Measurements from ENCODE around the gene SLC2A9. TPM values are rescaled to one million over a fixed set of nuclear protein-coding genes. Genes with fewer than 3 reads are reported as not detected.
A peak's percentile ranks its signal among the peaks of the same experiment; 100 is the strongest.

SLC2A9 gene
- total RNA-seq, 4 donors from 2014 or later, result 0.19 to 0.89 (median 0.62) TPM

- in situ Hi-C loops (cut with MboI; ENCODE audit: low sequenced_read_pairs in 4 of 4), result no loop called here
- H3K27me3 ChIP-seq, result no peaks in the 10 kb centered on the region
- H3K27ac ChIP-seq, result no peak overlapping the region
- TF ChIP-seq CTCF (IDR thresholded peaks at IDR 0.05 in 4 of 5, conservative IDR thresholded peaks at IDR 0.05 in 1 of 5) (no peak), POLR2A (IDR thresholded peaks at IDR 0.05) (no peak)
- no peak overlapping the region for H3K4me3 ChIP-seq
- DNase-seq, result no peak
- ATAC-seq, result no peak
- intact Hi-C loops (cut with DNase I; ENCODE audit: low total_unique reads), result no loop called here
- H3K36me3 ChIP-seq, result no peaks in the 10 kb centered on the region
- H3K9me3 ChIP-seq, result no peaks in the 10 kb centered on the region
- peaks cover 0 to 4% of the 10 kb centered on the region in 2 donors for H3K4me1 ChIP-seq
These were observed 98.0 kb downstream of the SLC2A9 start for GRCh38 chr4:9923195-9923812.

GRCh38 chr4:9921326-9921725 lies 100.0 kb downstream of the SLC2A9 start:
- Histone ChIP-seq H3K36me3 (no peaks in the 10 kb centered on the region), H3K4me1 (peaks cover 3 to 11% of the 10 kb centered on the region in 2 donors), H3K4me3 (no peak overlapping the region), H3K27me3 (no peaks in the 10 kb centered on the region), H3K9me3 (no peaks in the 10 kb centered on the region), H3K27ac (no peak overlapping the region)
- TF ChIP-seq CTCF (IDR thresholded peaks at IDR 0.05 in 4 of 5, conservative IDR thresholded peaks at IDR 0.05 in 1 of 5) (no peak), POLR2A (IDR thresholded peaks at IDR 0.05) (no peak)
- intact Hi-C loops (cut with DNase I; ENCODE audit: low total_unique reads) (no loop called here), in situ Hi-C loops (cut with MboI; ENCODE audit: low sequenced_read_pairs in 4 of 4) (no loop called here)
- ATAC-seq (no peak), DNase-seq (no peak)

GRCh38 chr4:9920029-9920428 lies 101.3 kb downstream of the SLC2A9 start:
- Histone ChIP-seq H3K4me3 (no peak overlapping the region), H3K4me1 (peaks cover 3 to 12% of the 10 kb centered on the region in 2 donors), H3K36me3 (no peaks in the 10 kb centered on the region), H3K27me3 (no peaks in the 10 kb centered on the region), H3K27ac (no peak overlapping the region), H3K9me3 (no peaks in the 10 kb centered on the region)
- TF ChIP-seq POLR2A (IDR thresholded peaks at IDR 0.05), result no peak
- no peak for TF ChIP-seq CTCF (IDR thresholded peaks at IDR 0.05 in 4 of 5, conservative IDR thresholded peaks at IDR 0.05 in 1 of 5)
- DNase-seq (no peak), ATAC-seq (no peak)
- in situ Hi-C loops (cut with MboI; ENCODE audit: low sequenced_read_pairs in 4 of 4), result no loop called here
- intact Hi-C loops (cut with DNase I; ENCODE audit: low total_unique reads), result no loop called here

GRCh38 chr4:9919047-9919446 lies 102.2 kb downstream of the SLC2A9 start:
- Histone ChIP-seq H3K36me3 (no peaks in the 10 kb centered on the region), H3K9me3 (no peaks in the 10 kb centered on the region), H3K4me1 (peaks cover 3 to 12% of the 10 kb centered on the region in 2 donors), H3K27ac (no peak overlapping the region), H3K4me3 (no peak overlapping the region), H3K27me3 (no peaks in the 10 kb centered on the region)
- intact Hi-C loops (cut with DNase I; ENCODE audit: low total_unique reads), result no loop called here
- DNase-seq (no peak), ATAC-seq (peak; percentile 59 to 60)
- in situ Hi-C loops (cut with MboI; ENCODE audit: low sequenced_read_pairs in 4 of 4), result no loop called here
- no peak for TF ChIP-seq POLR2A (IDR thresholded peaks at IDR 0.05)

GRCh38 chr4:9918484-9918883 lies 102.8 kb downstream of the SLC2A9 start:
- TF ChIP-seq CTCF (IDR thresholded peaks at IDR 0.05 in 4 of 5, conservative IDR thresholded peaks at IDR 0.05 in 1 of 5) (no peak), POLR2A (IDR thresholded peaks at IDR 0.05) (no peak)
- ATAC-seq, result no peak

More at GRCh38 chr4:9918484-9918883, 102.8 kb downstream of the SLC2A9 start:
- peaks cover 3 to 12% of the 10 kb centered on the region in 2 donors for H3K4me1 ChIP-seq
- H3K4me3 ChIP-seq, result no peak overlapping the region
- no peaks in the 10 kb centered on the region for H3K27me3 ChIP-seq
- H3K36me3 ChIP-seq, result no peaks in the 10 kb centered on the region
- no peak overlapping the region for H3K27ac ChIP-seq
- in situ Hi-C loops (cut with MboI; ENCODE audit: low sequenced_read_pairs in 4 of 4), result no loop called here
- intact Hi-C loops (cut with DNase I; ENCODE audit: low total_unique reads), result no loop called here
- H3K9me3 ChIP-seq, result no peaks in the 10 kb centered on the region
- no peak for DNase-seq

All from gastrocnemius medialis (tissue), 4 donors.